OCI-LY3 (cell line): ENCODE measurements around the gene MRPL58.
"Not testable (repeated sequence)": the region's sequence is repeated elsewhere in the genome, so short reads cannot be mapped to it uniquely, and the experiment has no call there.

Source experiments
- H2AFZ ChIP-seq: fragments of 200-600, 300-600 bp; shearing (Covaris generic); 2 replicates; pipeline ENCODE4 v1.6.0; 2014; ENCODE audit warnings: antibody characterized with exemption, low read depth, low read length
- H3K27ac ChIP-seq: fragments of 200-600, 300-600 bp; sonication (generic); 2 replicates; pipeline ENCODE4 v1.5.1; 2014; ENCODE audit warnings: mild to moderate bottlenecking, low read length, moderate library complexity, mixed read lengths
- H3K27me3 ChIP-seq: fragments of 200-600, 300-600 bp; sonication (generic); 2 replicates; pipeline ENCODE4 v1.6.1; 2014; ENCODE audit warnings: low read depth, low read length, mixed read lengths
- H3K36me3 ChIP-seq: fragments of 200-600, 300-600 bp; sonication (generic); replicated peaks from 2 replicates; pipeline ENCODE3; 2014; ENCODE audit warnings: low read depth, low read length, mixed read lengths
- H3K4me1 ChIP-seq: fragments of 300-600, 200-600 bp; sonication (generic); 2 replicates; pipeline ENCODE4 v1.6.1; 2014; ENCODE audit warnings: low read length, mixed read lengths
- H3K4me2 ChIP-seq: fragments of 200-600, 300-600 bp; sonication (generic); 2 replicates; pipeline ENCODE4 v1.6.1; 2014; ENCODE audit warnings: low read length, mixed read lengths
- H3K4me3 ChIP-seq: fragments of 300-600, 200-600 bp; sonication (generic); 2 replicates; pipeline ENCODE4 v1.5.1; 2014; ENCODE audit warnings: antibody characterized with exemption, mild to moderate bottlenecking, low read length, moderate library complexity
- H3K79me2 ChIP-seq: fragments of 300-600, 200-600 bp; shearing (Covaris generic); 2 replicates; pipeline ENCODE4 v1.6.1; 2014; ENCODE audit warnings: mild to moderate bottlenecking, low read length, mixed read lengths
- H3K9ac ChIP-seq: fragments of 300-600, 200-600 bp; shearing (Covaris generic); 2 replicates; pipeline ENCODE4 v1.6.0; 2014; ENCODE audit warnings: mild to moderate bottlenecking, low read length, moderate library complexity
- H3K9me3 ChIP-seq: fragments of 200-600, 300-600 bp; shearing (Covaris generic); 2 replicates; pipeline ENCODE4 v1.6.1; 2014; ENCODE audit warnings: low read length, mixed read lengths; ENCODE audit not compliant: insufficient read depth
- H4K20me1 ChIP-seq: fragments of 200-600, 300-600 bp; sonication (generic); 2 replicates; pipeline ENCODE4 v1.6.1; 2016; ENCODE audit warnings: low read length, mixed read lengths; ENCODE audit not compliant: insufficient read depth
- EZH2phosphoT487 ChIP-seq: fragments of 200-600 bp; shearing (Covaris generic); IDR thresholded peaks from 2 replicates; pipeline ENCODE4 v1.6.1; 2018; ENCODE audit warnings: antibody characterized with exemption, mixed run types, low read depth
- TF ChIP-seq, protein P1 (sequence below): fragments of 200-600, 300-600 bp; sonication (generic); IDR thresholded peaks from 2 replicates; pipeline ENCODE4 v1.5.1; 2014; ENCODE audit warnings: antibody characterized with exemption, low read length, low read depth

MRPL58 gene

DNA sequence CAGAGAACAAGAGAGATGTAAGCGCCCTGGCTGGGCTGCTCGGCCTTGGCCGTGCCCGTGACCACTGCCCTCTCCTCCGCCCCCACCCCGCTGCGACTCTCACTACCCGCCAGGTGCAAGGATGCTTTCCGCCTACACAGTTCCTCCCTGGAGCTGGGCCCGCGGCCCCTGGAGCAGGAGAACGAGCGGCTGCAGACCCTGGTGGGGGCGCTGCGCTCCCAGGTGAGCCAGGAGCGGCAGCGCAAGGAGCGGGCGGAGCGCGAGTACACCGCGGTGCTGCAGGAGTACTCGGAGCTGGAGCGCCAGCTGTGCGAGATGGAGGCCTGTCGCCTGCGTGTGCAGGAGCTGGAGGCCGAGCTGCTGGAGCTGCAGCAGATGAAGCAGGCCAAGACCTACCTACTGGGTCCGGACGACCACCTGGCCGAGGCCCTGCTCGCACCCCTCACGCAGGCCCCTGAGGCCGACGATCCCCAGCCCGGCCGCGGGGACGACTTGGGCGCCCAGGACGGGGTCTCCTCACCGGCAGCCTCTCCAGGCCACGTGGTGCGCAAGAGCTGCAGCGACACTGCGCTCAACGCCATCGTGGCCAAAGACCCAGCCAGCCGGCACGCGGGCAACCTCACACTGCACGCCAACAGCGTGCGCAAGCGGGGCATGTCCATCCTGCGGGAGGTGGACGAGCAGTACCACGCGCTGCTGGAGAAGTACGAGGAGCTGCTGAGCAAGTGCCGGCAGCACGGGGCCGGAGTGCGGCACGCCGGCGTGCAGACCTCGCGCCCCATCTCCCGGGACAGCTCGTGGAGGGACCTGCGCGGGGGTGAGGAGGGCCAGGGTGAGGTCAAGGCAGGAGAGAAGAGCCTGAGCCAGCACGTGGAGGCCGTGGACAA, 9.2 kb upstream of the MRPL58 start:
- H3K9me3 ChIP-seq: no peaks in the 10 kb centered on the region
- no peaks in the 10 kb centered on the region for H3K27me3 ChIP-seq
- no peak overlapping the region for H3K4me3 ChIP-seq
- TF ChIP-seq, protein P1, sequence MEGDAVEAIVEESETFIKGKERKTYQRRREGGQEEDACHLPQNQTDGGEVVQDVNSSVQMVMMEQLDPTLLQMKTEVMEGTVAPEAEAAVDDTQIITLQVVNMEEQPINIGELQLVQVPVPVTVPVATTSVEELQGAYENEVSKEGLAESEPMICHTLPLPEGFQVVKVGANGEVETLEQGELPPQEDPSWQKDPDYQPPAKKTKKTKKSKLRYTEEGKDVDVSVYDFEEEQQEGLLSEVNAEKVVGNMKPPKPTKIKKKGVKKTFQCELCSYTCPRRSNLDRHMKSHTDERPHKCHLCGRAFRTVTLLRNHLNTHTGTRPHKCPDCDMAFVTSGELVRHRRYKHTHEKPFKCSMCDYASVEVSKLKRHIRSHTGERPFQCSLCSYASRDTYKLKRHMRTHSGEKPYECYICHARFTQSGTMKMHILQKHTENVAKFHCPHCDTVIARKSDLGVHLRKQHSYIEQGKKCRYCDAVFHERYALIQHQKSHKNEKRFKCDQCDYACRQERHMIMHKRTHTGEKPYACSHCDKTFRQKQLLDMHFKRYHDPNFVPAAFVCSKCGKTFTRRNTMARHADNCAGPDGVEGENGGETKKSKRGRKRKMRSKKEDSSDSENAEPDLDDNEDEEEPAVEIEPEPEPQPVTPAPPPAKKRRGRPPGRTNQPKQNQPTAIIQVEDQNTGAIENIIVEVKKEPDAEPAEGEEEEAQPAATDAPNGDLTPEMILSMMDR: no peak
- TF ChIP-seq EZH2phosphoT487: no peak
- H3K4me2 ChIP-seq: no peak overlapping the region
- H3K9ac ChIP-seq: no peak overlapping the region
- no peaks in the 10 kb centered on the region for H4K20me1 ChIP-seq
- H3K79me2 ChIP-seq: no peaks in the 10 kb centered on the region
- no peak overlapping the region for H2AFZ ChIP-seq
- no peaks in the 10 kb centered on the region for H3K4me1 ChIP-seq
- no peak overlapping the region for H3K27ac ChIP-seq
- no peaks in the 10 kb centered on the region for H3K36me3 ChIP-seq

DNA sequence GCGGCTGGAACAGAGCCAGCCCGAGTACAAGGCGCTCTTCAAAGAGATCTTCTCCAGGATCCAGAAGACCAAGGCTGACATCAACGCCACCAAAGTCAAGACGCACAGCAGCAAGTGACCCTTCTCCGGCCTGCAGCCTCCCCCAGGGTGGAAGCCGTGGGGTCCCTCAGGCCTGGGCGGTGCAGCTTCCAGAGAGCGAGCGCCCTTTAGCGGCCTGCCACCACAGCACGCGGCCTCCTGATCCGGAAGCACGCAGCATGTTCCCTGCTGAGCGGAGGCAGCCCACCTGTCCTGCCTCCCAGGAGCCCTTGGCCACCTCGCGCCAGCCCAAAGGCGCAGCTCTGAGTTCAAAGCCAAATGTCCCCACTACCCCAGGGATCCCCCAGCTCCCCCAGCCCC, 8.5 kb upstream of the MRPL58 start:
- Histone ChIP-seq H3K4me2 (no peak overlapping the region), H3K9ac (no peak overlapping the region), H3K27ac (no peak overlapping the region), H2AFZ (no peak overlapping the region), H3K36me3 (no peaks in the 10 kb centered on the region), H3K4me3 (no peak overlapping the region), H3K4me1 (no peaks in the 10 kb centered on the region), H4K20me1 (no peaks in the 10 kb centered on the region), H3K27me3 (no peaks in the 10 kb centered on the region), H3K79me2 (no peaks in the 10 kb centered on the region), H3K9me3 (no peaks in the 10 kb centered on the region)
- TF ChIP-seq, protein P1: no peak
- no peak for TF ChIP-seq EZH2phosphoT487

DNA sequence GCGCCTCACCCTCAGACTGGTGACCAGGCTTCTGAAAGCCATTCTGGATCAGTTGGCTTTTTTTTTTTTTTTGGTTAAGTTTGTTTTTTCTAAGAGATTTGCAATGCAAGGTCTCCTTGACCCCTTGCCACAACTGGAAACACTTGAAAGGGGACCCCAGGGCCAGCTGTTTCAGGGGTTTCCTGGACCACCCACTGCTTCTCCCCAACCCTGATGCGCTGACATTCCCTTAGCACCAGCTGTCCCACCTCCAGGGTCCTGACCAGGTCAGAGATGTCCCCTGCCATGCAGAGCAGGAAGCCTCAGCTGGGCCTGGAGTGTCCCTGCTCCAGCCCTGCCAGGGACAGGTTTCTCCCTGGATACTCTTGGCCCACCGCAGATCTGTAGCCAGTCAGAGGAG, 8.1 kb upstream of the MRPL58 start:
- no peak overlapping the region for H3K4me2 ChIP-seq
- TF ChIP-seq, protein P1: no peak
- TF ChIP-seq EZH2phosphoT487: no peak
- no peaks in the 10 kb centered on the region for H3K9me3 ChIP-seq
- no peak overlapping the region for H3K9ac ChIP-seq
- H2AFZ ChIP-seq: no peak overlapping the region
- H4K20me1 ChIP-seq: no peaks in the 10 kb centered on the region
- no peaks in the 10 kb centered on the region for H3K36me3 ChIP-seq
- H3K27me3 ChIP-seq: no peaks in the 10 kb centered on the region
- no peak overlapping the region for H3K27ac ChIP-seq
- H3K4me3 ChIP-seq: no peak overlapping the region
- H3K4me1 ChIP-seq: no peaks in the 10 kb centered on the region
- no peaks in the 10 kb centered on the region for H3K79me2 ChIP-seq

DNA sequence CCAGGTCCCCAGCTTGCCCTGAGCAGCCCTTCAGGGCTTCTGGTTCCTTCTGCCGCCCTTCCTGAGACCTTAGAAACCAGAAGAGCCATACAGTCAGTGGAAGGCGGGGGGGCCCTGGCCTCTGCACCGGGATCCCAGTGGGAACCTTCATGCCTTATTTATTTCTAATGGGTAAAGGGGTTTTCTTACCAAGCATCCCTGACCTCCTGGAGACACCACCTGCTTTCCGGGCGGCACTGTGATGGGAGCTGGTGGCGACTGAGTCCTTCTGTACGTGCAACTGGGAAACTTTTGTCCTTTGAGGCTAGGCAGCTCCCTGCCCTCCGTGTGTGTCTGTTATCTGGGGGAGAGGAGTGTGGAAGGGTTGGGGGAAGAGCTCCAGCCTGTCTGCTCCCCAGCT, 7.2 kb upstream of the MRPL58 start:
- H3K27ac ChIP-seq: no peak overlapping the region
- no peak overlapping the region for H3K9ac ChIP-seq
- H4K20me1 ChIP-seq: no peaks in the 10 kb centered on the region
- no peaks in the 10 kb centered on the region for H3K4me1 ChIP-seq
- no peak overlapping the region for H2AFZ ChIP-seq
- no peaks in the 10 kb centered on the region for H3K27me3 ChIP-seq
- H3K4me2 ChIP-seq: no peak overlapping the region
- H3K4me3 ChIP-seq: no peak overlapping the region
- no peaks in the 10 kb centered on the region for H3K36me3 ChIP-seq
- TF ChIP-seq, protein P1: no peak
- no peak for TF ChIP-seq EZH2phosphoT487
- no peaks in the 10 kb centered on the region for H3K79me2 ChIP-seq
- no peaks in the 10 kb centered on the region for H3K9me3 ChIP-seq

DNA sequence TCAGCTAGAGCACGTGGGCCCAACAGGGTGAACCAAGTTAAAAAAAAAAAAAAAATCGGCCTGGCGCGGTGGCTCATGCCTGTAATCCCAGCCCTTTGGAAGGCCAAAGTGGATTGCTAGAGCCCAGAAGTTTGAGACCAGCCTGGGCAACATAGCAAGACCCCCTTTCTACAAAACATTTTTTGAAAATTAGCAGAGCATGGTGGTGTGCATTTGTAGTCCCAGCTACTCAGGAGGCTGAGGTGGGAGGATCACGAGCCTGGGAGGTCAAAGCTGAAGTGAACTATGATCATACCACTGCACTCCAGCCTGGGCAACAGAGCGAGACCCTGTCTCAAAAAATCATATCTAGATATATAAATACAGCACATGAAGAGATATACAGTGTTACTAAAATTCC, 6.4 kb upstream of the MRPL58 start:
- not testable (repeated sequence) for H3K36me3 ChIP-seq, H3K79me2 ChIP-seq, H3K4me2 ChIP-seq, H3K27ac ChIP-seq, H3K9me3 ChIP-seq, H3K27me3 ChIP-seq, H3K4me3 ChIP-seq, H3K4me1 ChIP-seq, H2AFZ ChIP-seq, H3K9ac ChIP-seq, H4K20me1 ChIP-seq
